GM18519 (cell line): ENCODE results near the gene EXO1.
A peak's percentile ranks its signal among the peaks of the same experiment; 100 is the strongest.
"Not testable (repeated sequence)": the region's sequence is repeated elsewhere in the genome, so short reads cannot be mapped to it uniquely, and the experiment has no call there.

Experiments
- ATAC-seq: cut with Tn5 transposase; IDR thresholded peaks from one replicate; pipeline ENCODE4 v1.9.1; 2021; ENCODE audit warnings: mild to moderate bottlenecking, moderate library complexity; ENCODE audit not compliant: unreplicated experiment, low FRiP score

EXO1 gene

GRCh38 chr1:241834733-241835377 is 13.1 kb upstream of the EXO1 start:
- ATAC-seq, result no peak

- no peak for ATAC-seq
Observed at GRCh38 chr1:241836941-241837340, 11.1 kb upstream of the EXO1 start.

- no peak for ATAC-seq
Observed at GRCh38 chr1:241837416-241837815, 10.6 kb upstream of the EXO1 start.

- ATAC-seq, result no peak
Observed at GRCh38 chr1:241837901-241838300, 10.1 kb upstream of the EXO1 start.

- ATAC-seq, result no peak
Observed at GRCh38 chr1:241838897-241839296, 9.1 kb upstream of the EXO1 start.

GRCh38 chr1:241839369-241839979 is 8.5 kb upstream of the EXO1 start:
- ATAC-seq, result no peak

- no peak for ATAC-seq
Observed at GRCh38 chr1:241840164-241840563, 7.8 kb upstream of the EXO1 start.

GRCh38 chr1:241841691-241842090 is 6.3 kb upstream of the EXO1 start:
- no peak for ATAC-seq

- no peak for ATAC-seq
Observed at GRCh38 chr1:241842565-241842964, 5.4 kb upstream of the EXO1 start.

- no peak for ATAC-seq
Observed at GRCh38 chr1:241844593-241844992, 3.4 kb upstream of the EXO1 start.

- no peak for ATAC-seq
Observed at GRCh38 chr1:241846375-241846774, 1.6 kb upstream of the EXO1 start.

GRCh38 chr1:241846862-241847539 is 1.0 kb upstream of the EXO1 start:
- no peak for ATAC-seq

GRCh38 chr1:241847540-241847795 is 536 bp upstream of the EXO1 start:
- no peak for ATAC-seq

GRCh38 chr1:241848686-241849344 is 811 bp downstream of the EXO1 start:
- no peak for ATAC-seq

GRCh38 chr1:241849345-241849695 is 1.3 kb downstream of the EXO1 start:
- no peak for ATAC-seq

- not testable (repeated sequence) for ATAC-seq
Observed at GRCh38 chr1:241855545-241856140, 7.6 kb downstream of the EXO1 start.

GRCh38 chr1:241857131-241857530 is 9.1 kb downstream of the EXO1 start:
- ATAC-seq, result peak; percentile 88

- ATAC-seq, result no peak
Observed at GRCh38 chr1:241860922-241861321, 12.9 kb downstream of the EXO1 start.

- no peak for ATAC-seq
Observed at GRCh38 chr1:241869022-241869421, 21.0 kb downstream of the EXO1 start.

- ATAC-seq, result no peak
Observed at GRCh38 chr1:241870336-241870735, 22.3 kb downstream of the EXO1 start.

GRCh38 chr1:241870746-241871430 is 22.9 kb downstream of the EXO1 start:
- no peak for ATAC-seq
